Calu3 (cell line): ENCODE data around the gene SHISA7. TPM values are rescaled to one million over a fixed set of nuclear protein-coding genes. Genes with fewer than 3 reads are reported as not detected.
"Not testable (repeated sequence)": the region's sequence is repeated elsewhere in the genome, so short reads cannot be mapped to it uniquely, and the experiment has no call there.

Experiments used
- BruUV-seq: library from RNA; stranded (reverse); fragments of 400-500 nt; replicated peaks from 2 replicates; lab custom pipeline; 2021; lab: Mats Ljungman, UMichigan
- CTCF ChIA-PET: fragments of 300-600 bp; sonication (Branson Sonifier 250); formaldehyde crosslinking; loops from one replicate; lab custom pipeline; 2022; ENCODE audit warnings: antibody characterized with exemption; lab: Charles Lee
- DNase-seq: peaks from one replicate; pipeline ENCODE4 v3.0.0; 2022
- H3K27ac Mint-ChIP-seq: one replicate; pipeline ENCODE4 v1.8.0; 2022; ENCODE audit warnings: mixed read lengths; ENCODE audit not compliant: unreplicated experiment
- H3K27me3 Mint-ChIP-seq: one replicate; pipeline ENCODE4 v1.8.0; 2022; ENCODE audit warnings: mixed read lengths; ENCODE audit not compliant: unreplicated experiment
- H3K36me3 Mint-ChIP-seq: one replicate; pipeline ENCODE4 v1.8.0; 2022; ENCODE audit warnings: mild to moderate bottlenecking, moderate library complexity, mixed read lengths; ENCODE audit not compliant: insufficient read depth, unreplicated experiment
- H3K4me1 Mint-ChIP-seq: one replicate; pipeline ENCODE4 v1.8.0; 2022; ENCODE audit warnings: mild to moderate bottlenecking, low read depth, mixed read lengths; ENCODE audit not compliant: unreplicated experiment
- H3K4me3 Mint-ChIP-seq: one replicate; pipeline ENCODE4 v1.8.0; 2022; ENCODE audit warnings: mild to moderate bottlenecking, low read depth, moderate library complexity, mixed read lengths; ENCODE audit not compliant: unreplicated experiment
- H3K9me3 Mint-ChIP-seq: one replicate; pipeline ENCODE4 v1.8.0; 2022; ENCODE audit warnings: low read depth, mixed read lengths; ENCODE audit not compliant: unreplicated experiment
- intact Hi-C: fragments of 100-400 bp; cut with micrococcal nuclease; formaldehyde crosslinking; loops from one replicate; pipeline ENCODE4 v1.10.0; 2022; ENCODE audit not compliant: unreplicated experiment
- total RNA-seq: library from RNA; stranded (reverse); gene quantifications from 2 replicates; pipeline ENCODE4 v1.2.3, GENCODE V29; 2022
- TF ChIP-seq, protein P1 (sequence below): fragments of 200-600 bp; IDR thresholded peaks from one replicate; pipeline ENCODE4 v1.8.0; 2022; ENCODE audit warnings: antibody characterized with exemption; ENCODE audit not compliant: unreplicated experiment

SHISA7 gene
- total RNA-seq, 1 experiment from 2014 or later = not detected

DNA sequence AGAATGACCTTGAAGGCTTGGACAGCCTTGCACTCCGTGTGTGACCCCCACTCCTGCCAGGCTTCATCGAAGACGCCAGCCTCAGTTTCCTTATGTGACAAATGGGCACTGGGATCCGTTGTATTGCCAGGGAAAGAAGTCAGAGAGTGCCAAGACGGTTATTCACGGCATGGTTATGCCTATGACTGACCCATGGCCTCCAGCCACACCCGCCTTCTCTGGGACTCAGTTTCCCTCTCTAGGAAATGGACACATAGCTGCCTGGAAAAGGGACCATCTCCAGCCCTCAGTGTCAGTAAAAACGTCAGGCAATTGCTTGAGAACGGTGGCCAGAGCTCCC is 34.6 kb downstream of the SHISA7 start:
- intact Hi-C loops = no loop called here
- Mint-ChIP-seq H3K27me3 (peaks cover 24% of the 10 kb centered on the region), H3K9me3 (peaks cover 2% of the 10 kb centered on the region), H3K27ac (peak overlapping the region; percentile 96), H3K4me1 (peaks cover 17% of the 10 kb centered on the region), H3K36me3 (peaks cover 56% of the 10 kb centered on the region), H3K4me3 (peak overlapping the region; percentile 78)
- TF ChIP-seq, protein P1, sequence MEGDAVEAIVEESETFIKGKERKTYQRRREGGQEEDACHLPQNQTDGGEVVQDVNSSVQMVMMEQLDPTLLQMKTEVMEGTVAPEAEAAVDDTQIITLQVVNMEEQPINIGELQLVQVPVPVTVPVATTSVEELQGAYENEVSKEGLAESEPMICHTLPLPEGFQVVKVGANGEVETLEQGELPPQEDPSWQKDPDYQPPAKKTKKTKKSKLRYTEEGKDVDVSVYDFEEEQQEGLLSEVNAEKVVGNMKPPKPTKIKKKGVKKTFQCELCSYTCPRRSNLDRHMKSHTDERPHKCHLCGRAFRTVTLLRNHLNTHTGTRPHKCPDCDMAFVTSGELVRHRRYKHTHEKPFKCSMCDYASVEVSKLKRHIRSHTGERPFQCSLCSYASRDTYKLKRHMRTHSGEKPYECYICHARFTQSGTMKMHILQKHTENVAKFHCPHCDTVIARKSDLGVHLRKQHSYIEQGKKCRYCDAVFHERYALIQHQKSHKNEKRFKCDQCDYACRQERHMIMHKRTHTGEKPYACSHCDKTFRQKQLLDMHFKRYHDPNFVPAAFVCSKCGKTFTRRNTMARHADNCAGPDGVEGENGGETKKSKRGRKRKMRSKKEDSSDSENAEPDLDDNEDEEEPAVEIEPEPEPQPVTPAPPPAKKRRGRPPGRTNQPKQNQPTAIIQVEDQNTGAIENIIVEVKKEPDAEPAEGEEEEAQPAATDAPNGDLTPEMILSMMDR = no peak
- CTCF ChIA-PET = no interaction called here
- DNase-seq = no peak
- BruUV-seq = TSS peak; percentile 76

DNA sequence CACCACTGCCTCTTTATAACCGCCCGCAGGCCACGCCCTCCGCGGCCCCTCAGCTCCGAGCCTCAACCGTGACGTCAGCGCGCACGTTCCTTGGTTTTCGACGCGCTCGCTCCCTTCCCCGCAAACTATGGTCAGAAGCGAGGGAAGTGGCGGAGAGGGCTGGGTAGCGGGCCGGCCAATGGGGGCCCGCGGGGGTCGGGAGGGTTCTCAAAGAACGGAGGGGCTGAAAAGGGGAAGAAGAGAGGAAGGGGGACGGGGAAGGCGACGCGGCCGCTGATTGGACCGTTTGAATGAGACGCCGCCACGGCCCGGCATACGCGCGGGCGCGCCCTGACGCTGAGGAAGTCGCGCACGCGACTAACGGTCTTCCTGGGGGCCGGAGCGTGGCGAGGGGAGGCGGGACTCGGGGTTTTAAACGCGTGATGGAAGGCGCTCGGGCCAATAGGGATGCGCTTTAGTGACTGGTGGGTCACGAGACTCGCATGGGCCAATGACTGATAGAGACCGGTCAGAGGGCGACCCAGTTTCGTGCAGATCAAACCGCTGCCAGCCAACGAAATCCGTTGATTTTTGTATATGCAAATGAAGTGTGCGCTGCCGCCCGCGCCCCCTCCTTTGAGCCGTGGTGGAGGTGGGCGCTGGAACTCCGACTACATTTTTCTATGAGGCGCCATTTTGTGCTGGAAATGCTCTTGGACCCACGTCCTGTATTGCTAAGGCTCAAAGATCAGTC is 35.1 kb downstream of the SHISA7 start:
- Mint-ChIP-seq H3K27me3 (peaks cover 24% of the 10 kb centered on the region), H3K4me1 (peaks cover 17% of the 10 kb centered on the region), H3K9me3 (peaks cover 2% of the 10 kb centered on the region), H3K36me3 (peaks cover 61% of the 10 kb centered on the region), H3K27ac (peak overlapping the region; percentile 96), H3K4me3 (peak overlapping the region; percentile 78)
- intact Hi-C loops = no loop called here
- peak; percentile 98 for DNase-seq
- TF ChIP-seq, protein P1 = no peak
- CTCF ChIA-PET = interaction anchor here (0.7 to 1.4 kb wide), 2 partner anchors 21 to 248 kb away, joined by 3 read pairs; no protein-coding TSS in a partner anchor
- BruUV-seq = no TSS peak

DNA sequence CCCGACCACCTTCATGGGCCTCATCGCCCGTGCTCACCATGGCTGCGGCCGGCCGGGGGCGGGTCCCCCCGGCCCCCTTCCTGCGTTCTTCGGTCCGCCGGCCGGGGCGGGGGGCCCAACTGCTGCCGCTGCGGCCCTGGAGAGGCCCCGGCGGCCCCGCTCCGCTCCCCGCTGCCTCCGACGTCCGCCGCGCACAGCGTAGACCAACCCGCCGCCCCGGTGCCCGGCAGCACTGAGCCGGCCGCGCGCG is 35.6 kb downstream of the SHISA7 start, which contains the start of gene UBE2S:
UBE2S (minus strand) TSS at position 239 of the 250 bp plus-strand sequence; CDS start at position 40, 199 bp downstream.
- CTCF ChIA-PET = interaction anchor here (0.7 to 1.4 kb wide), 2 partner anchors 22 to 247 kb away, joined by 3 read pairs; no protein-coding TSS in a partner anchor
- Mint-ChIP-seq H3K4me1 (peaks cover 17% of the 10 kb centered on the region), H3K27ac (peak within 1 kb of the TSS; percentile 96), H3K27me3 (peaks cover 24% of the 10 kb centered on the region), H3K36me3 (peaks cover 66% of the 10 kb centered on the region), H3K4me3 (peak within 1 kb of the TSS; percentile 78)
- DNase-seq, BruUV-seq, intact Hi-C loops, H3K9me3 Mint-ChIP-seq: not testable (repeated sequence)

DNA sequence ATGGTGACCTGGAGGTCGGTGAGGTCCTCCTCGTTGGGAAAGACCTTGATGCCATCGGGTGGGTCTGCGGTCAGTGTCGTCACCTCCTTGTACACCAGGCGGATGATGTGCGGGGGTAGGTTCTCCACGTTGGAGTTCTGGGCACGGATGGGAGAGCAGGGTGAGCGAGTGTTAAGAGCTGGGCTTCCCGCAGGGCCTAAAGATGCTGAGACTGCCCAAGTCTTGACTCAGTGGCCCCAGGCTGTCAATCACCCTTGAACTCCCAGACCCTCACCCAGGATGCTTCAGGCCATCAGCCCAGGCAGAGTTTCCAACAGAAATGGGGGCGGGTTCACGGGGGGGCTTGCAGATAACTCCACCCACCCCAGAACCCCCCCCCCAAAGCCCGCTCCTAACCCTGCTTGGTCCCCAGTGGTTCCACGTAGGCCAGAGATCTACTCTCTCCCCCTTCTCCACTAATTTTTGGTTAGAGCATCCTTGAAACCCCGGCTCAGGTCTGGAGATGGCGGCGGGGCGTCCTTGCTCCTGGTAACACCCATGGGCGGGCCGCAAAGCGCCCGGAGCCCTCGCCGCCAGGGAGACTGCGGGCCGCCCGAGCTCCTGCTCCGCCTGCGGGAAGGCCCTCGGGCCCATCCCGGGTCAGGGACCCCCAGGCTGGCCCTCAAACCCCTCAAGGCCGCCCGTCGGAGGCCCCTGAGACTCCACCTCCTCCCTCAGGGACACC is 36.1 kb downstream of the SHISA7 start:
- Mint-ChIP-seq H3K4me3 (peak overlapping the region; percentile 78), H3K9me3 (peaks cover 2% of the 10 kb centered on the region), H3K4me1 (peaks cover 17% of the 10 kb centered on the region), H3K36me3 (peaks cover 71% of the 10 kb centered on the region), H3K27ac (peak overlapping the region; percentile 96), H3K27me3 (peaks cover 24% of the 10 kb centered on the region)
- DNase-seq = peak; percentile 32
- intact Hi-C loops = no loop called here
- TSS peak; percentile 41 for BruUV-seq
- CTCF ChIA-PET = interaction anchor here (0.7 to 1.4 kb wide), 2 partner anchors 22 to 247 kb away, joined by 3 read pairs; no protein-coding TSS in a partner anchor
- TF ChIP-seq, protein P1 = no peak
